Psoas muscle (tissue), 8 donors: ENCODE measurements around the gene BAZ2B. TPM values are rescaled to one million over a fixed set of nuclear protein-coding genes. Genes with fewer than 3 reads are reported as not detected.
"Not testable (repeated sequence)": the region's sequence is repeated elsewhere in the genome, so short reads cannot be mapped to it uniquely, and the experiment has no call there.

Experiments used
- ATAC-seq, 4 donors: fragments of 200-7000 bp; cut with Tn5 transposase; one replicate each; pipeline ENCODE4 v1.9.1; 2020; ENCODE audit warnings: moderate library complexity in 3 of 4, mild to moderate bottlenecking in 2 of 4
- DNase-seq, 2 donors: peaks; one replicate each; pipeline ENCODE4 v3.0.0-alpha.2; 2020
- H3K27ac ChIP-seq: fragments of 200-600 bp; one replicate; pipeline ENCODE4 v1.8.0; 2022
- H3K27me3 ChIP-seq, 3 donors: fragments of 200-600 bp in 1 of 3; one replicate each; pipeline versions ENCODE4 v1.6.1 to v1.8.0; 2013 to 2022; ENCODE audit warnings: low read length in 2 of 3, mild to moderate bottlenecking in 2 of 3, moderate library complexity in 1 of 3; ENCODE audit not compliant: insufficient read depth in 3 of 3
- H3K36me3 ChIP-seq, 2 donors: fragments of 200-600 bp in 1 of 2; one replicate each; pipeline versions ENCODE4 v1.6.1 to v1.8.0; 2013 to 2022; ENCODE audit warnings: low read depth in 1 of 2, mild to moderate bottlenecking in 1 of 2, moderate library complexity in 1 of 2; ENCODE audit not compliant: insufficient read depth in 1 of 2
- H3K4me1 ChIP-seq: fragments of 200-600 bp; one replicate; pipeline ENCODE4 v1.8.0; 2022
- H3K4me3 ChIP-seq: fragments of 200-600 bp; one replicate; pipeline ENCODE4 v1.8.0; 2022; ENCODE audit warnings: mild to moderate bottlenecking
- H3K9me3 ChIP-seq: fragments of 200-600 bp; one replicate; pipeline ENCODE4 v1.8.0; 2022
- CTCF ChIP-seq: fragments of 200-600 bp; IDR thresholded peaks from one replicate; pipeline ENCODE4 v1.8.0; 2022; ENCODE audit warnings: antibody characterized with exemption
- whole genome bisulfite sequencing, 3 donors: extraction: QIAGEN DNeasy Blood & Tissue Kit; methylation state at CpG; one replicate each; pipeline versions ENCODE4 v1.1.6 to v1.1.7; 2013; 5-methylcytosine and 5-hydroxymethylcytosine counted together
- intact Hi-C, 2 donors: fragments of 100-400 bp; cut with DNase I; formaldehyde crosslinking; loops; one replicate each; pipeline versions ENCODE4 v1.11.0 to v1.14.2; 2022
- polyA plus RNA-seq, 3 donors: library from polyadenylated mRNA; stranded (reverse); fragments of 200-250 nt; gene quantifications; one replicate each; pipeline ENCODE4 v1.2.3, GENCODE V29; 2013
- total RNA-seq, 4 donors: library from RNA; stranded (reverse); fragmentation: NEBNext Ultra II Directional in 2 of 4; extraction: Animal tissue kit (Norgen Biotek cat#: 25700) in 2 of 4; gene quantifications; one replicate each; pipeline versions ENCODE4 v1.2.1 to v1.2.4, GENCODE V29; 2021 to 2023
- donor health status: healthy with polysubstance abuse.
- donor health status: DM: no; HTN: no; CAD: no; lungs with moderate emphysema.
- donor health status: Bipolar disorder and iron deficiency.
- donor health status: healthy.
- donor health status: DM: yes; HTN: yes; CAD: no.
- donor health status: DM: no; HTN: no; CAD: no.
- donor health status: DM: no; HTN: no; CAD: no.
- donor health status: DM: yes; HTN: yes; CAD: no.

The BAZ2B gene
- total and polyA plus RNA-seq, 7 donors: 7.5 to 27.0 (median 22.7) TPM

- Histone ChIP-seq H3K4me1 (no peaks in the 10 kb centered on the region), H3K9me3 (no peaks in the 10 kb centered on the region), H3K27me3 (no peaks in the 10 kb centered on the region), H3K27ac (no peak overlapping the region), H3K4me3 (no peak overlapping the region), H3K36me3 (peaks cover 2 to 61% of the 10 kb centered on the region in 2 donors)
- intact Hi-C loops: no loop called here
- ATAC-seq (no peak), DNase-seq (no peak)
- no peak for TF ChIP-seq CTCF
- 89 to 94% (median 91%) methylated on average over 5 of the region's 5 CpGs for WGBS, 3 donors
These were observed 206.1 kb downstream of the BAZ2B start for GRCh38 chr2:159410276-159410675.

DNA sequence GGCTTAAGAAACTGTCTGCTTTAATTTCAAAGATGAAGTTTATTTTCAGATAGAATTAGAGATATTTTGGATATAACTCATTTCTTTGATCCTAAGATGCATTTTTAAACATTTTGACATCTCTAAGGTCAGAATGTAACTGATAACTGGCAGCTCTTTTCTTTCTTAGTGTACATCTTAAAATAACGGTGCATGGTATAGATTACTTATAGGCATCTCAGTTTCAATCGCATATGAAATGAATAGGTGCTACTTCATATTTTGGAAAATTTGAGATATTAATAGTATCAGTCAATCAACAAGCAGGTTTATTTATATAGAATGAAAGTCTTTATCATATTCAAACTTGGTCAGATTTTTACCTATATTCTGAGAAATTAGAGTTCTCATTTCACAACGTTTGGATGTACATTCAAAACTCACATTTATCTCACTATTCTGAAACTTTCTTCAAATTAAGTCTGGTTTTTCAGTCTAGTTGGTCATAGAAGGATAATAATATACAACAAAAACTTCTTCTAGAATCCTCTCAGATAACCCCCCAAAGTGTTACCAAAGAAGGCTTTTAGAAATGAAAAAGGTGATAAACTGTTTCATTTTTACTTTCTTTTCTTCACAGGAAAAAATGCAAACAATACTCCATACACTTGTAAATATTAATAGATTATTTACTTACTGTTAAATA is 207.1 kb downstream of the BAZ2B start:
- ATAC-seq (no peak), DNase-seq (no peak)
- WGBS, 3 donors: 84 to 89% (median 86%) methylated on average over 3 of the region's 3 CpGs
- no peak overlapping the region for H3K27ac ChIP-seq
- H3K4me1 ChIP-seq: no peaks in the 10 kb centered on the region
- H3K4me3 ChIP-seq: no peak overlapping the region
- no peak for TF ChIP-seq CTCF
- intact Hi-C loops: no loop called here
- no peaks in the 10 kb centered on the region for H3K27me3 ChIP-seq
- peaks cover 2 to 71% of the 10 kb centered on the region in 2 donors for H3K36me3 ChIP-seq
- no peaks in the 10 kb centered on the region for H3K9me3 ChIP-seq

GRCh38 chr2:159402790-159403189 is 213.6 kb downstream of the BAZ2B start:
- WGBS, 3 donors: 94 to 97% (median 96%) methylated on average over 2 of the region's 2 CpGs
- Histone ChIP-seq H3K4me3 (no peak overlapping the region), H3K4me1 (no peaks in the 10 kb centered on the region), H3K36me3 (peaks cover 0 to 43% of the 10 kb centered on the region in 2 donors), H3K9me3 (no peaks in the 10 kb centered on the region), H3K27ac (no peak overlapping the region), H3K27me3 (no peaks in the 10 kb centered on the region)
- DNase-seq (no peak), ATAC-seq (no peak)
- TF ChIP-seq CTCF: no peak
- intact Hi-C loops: no loop called here

DNA sequence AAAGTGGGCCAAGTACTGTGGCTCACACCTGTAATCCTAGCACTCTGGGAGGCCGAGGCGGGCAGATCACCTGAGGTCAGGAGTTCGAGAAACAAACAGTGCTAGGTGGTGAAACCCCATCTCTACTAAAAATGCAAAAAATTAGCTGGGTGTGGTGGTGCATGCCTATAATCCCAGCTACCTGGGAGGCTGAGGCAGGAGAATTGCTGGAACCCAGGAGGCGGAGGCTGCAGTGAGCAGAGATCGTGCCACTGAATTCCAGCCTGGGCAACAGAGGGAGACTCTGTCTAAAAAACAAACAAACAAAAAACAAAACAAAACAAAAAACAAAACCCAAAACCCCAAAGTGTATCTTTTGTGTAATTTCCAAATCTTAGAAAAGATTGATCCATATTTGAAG is 214.2 kb downstream of the BAZ2B start:
- intact Hi-C loops, DNase-seq, H3K27me3 ChIP-seq, H3K4me1 ChIP-seq, H3K27ac ChIP-seq, H3K4me3 ChIP-seq, H3K9me3 ChIP-seq, ATAC-seq: not testable (repeated sequence)
- peaks cover 0 to 43% of the 10 kb centered on the region in 2 donors for H3K36me3 ChIP-seq
- WGBS, 3 donors: 95 to 96% (median 95%) methylated on average over 5 of the region's 5 CpGs

- H3K27me3 ChIP-seq: no peaks in the 10 kb centered on the region
- H3K36me3 ChIP-seq: peaks cover 0 to 35% of the 10 kb centered on the region in 2 donors
- WGBS, 3 donors: 74 to 81% (median 77%) methylated on average over 5 of the region's 5 CpGs
- no peaks in the 10 kb centered on the region for H3K9me3 ChIP-seq
- no peak overlapping the region for H3K4me3 ChIP-seq
- TF ChIP-seq CTCF: no peak
- intact Hi-C loops: no loop called here
- ATAC-seq: no peak
- no peaks in the 10 kb centered on the region for H3K4me1 ChIP-seq
- no peak overlapping the region for H3K27ac ChIP-seq
- DNase-seq: no peak
These were observed 216.5 kb downstream of the BAZ2B start for GRCh38 chr2:159399716-159400415.
